NT2/D1 (cell line): ENCODE data around the gene ZFY.

Experiments
- SUZ12 ChIP-seq: IDR thresholded peaks from 2 replicates; pipeline ENCODE4 v1.6.1; 2011; ENCODE audit not compliant: insufficient read length, insufficient read depth; ENCODE audit errors: extremely low read depth
- ZNF274 ChIP-seq: IDR thresholded peaks from 2 replicates; pipeline ENCODE4 v1.6.1; 2011; ENCODE audit warnings: mild to moderate bottlenecking, low read depth, low read length

DNA sequence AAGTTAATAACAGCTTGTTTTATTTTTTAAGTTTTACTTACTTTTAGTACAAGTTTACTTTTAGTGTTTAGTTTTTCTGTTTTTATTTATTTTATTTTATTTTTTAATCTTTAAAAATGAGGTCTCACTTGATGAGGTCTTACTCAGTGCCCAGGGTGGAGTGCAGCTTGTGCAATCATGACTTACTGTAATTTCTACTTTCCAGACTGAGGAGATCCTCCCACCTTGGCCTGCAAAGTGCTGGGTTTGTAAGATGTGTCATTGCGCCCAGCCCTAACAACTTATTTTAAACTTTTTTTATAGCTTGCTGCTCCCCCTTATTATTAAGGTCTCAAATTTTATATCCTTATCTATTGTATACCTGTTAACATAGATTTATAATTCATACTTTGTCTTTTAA is 41.7 kb upstream of the ZFY start:
- TF ChIP-seq SUZ12 = no peak
- TF ChIP-seq ZNF274 = no peak
